Caco-2 (cell line): ENCODE results near the gene TMEM150C. TPM values are rescaled to one million over a fixed set of nuclear protein-coding genes. Genes with fewer than 3 reads are reported as not detected.

Source experiments
- BruUV-seq: library from RNA; stranded (reverse); fragments of 400-500 nt; replicated peaks from 2 replicates; lab custom pipeline; 2021; lab: Mats Ljungman, UMichigan
- CTCF ChIA-PET: fragments of 300-600 bp; sonication (Branson Sonifier 250); formaldehyde crosslinking; loops from one replicate; lab custom pipeline; 2022; ENCODE audit warnings: antibody characterized with exemption; lab: Charles Lee
- POLR2A ChIA-PET: fragments of 300-600 bp; sonication (Branson Sonifier 250); formaldehyde crosslinking; loops from one replicate; lab custom pipeline; 2022; ENCODE audit warnings: antibody characterized with exemption; lab: Charles Lee
- DNase-seq, 2 experiments: peaks; one replicate each; pipeline versions ENCODE4 v3.0.0 to v3.0.0-alpha.2; 2020 to 2022
- H3K27me3 ChIP-seq: replicated peaks from 2 replicates; pipeline ENCODE4 v1.6.0; 2011; ENCODE audit warnings: low read length; ENCODE audit not compliant: control insufficient read depth, insufficient read depth
- H3K36me3 ChIP-seq: 2 replicates; pipeline ENCODE4 v1.5.1; 2011; ENCODE audit warnings: low read length; ENCODE audit not compliant: control insufficient read depth, insufficient read depth
- H3K4me1 ChIP-seq: fragments of 250-450 bp; sonication (Bioruptor Pico); 2 replicates; pipeline ENCODE4 v1.5.1; 2020; ENCODE audit warnings: mild to moderate bottlenecking
- H3K4me3 ChIP-seq: 2 replicates; pipeline ENCODE4 v1.5.1; 2011; ENCODE audit warnings: low read depth, mild to moderate bottlenecking, control low read depth, low read length
- H3K9me3 ChIP-seq: fragments of 250-450 bp; sonication (Bioruptor Pico); 2 replicates; pipeline ENCODE4 v1.5.1; 2020; ENCODE audit warnings: mild to moderate bottlenecking, moderate library complexity
- H3K27ac Mint-ChIP-seq: one replicate; pipeline ENCODE4 v1.8.0; 2022; ENCODE audit warnings: mixed read lengths; ENCODE audit not compliant: unreplicated experiment
- H3K27me3 Mint-ChIP-seq: one replicate; pipeline ENCODE4 v1.8.0; 2022; ENCODE audit warnings: mixed read lengths; ENCODE audit not compliant: insufficient read depth, unreplicated experiment
- H3K36me3 Mint-ChIP-seq: one replicate; pipeline ENCODE4 v1.8.0; 2022; ENCODE audit warnings: mild to moderate bottlenecking, mixed read lengths; ENCODE audit not compliant: insufficient read depth, unreplicated experiment
- H3K4me1 Mint-ChIP-seq: one replicate; pipeline ENCODE4 v1.8.0; 2022; ENCODE audit warnings: low read depth, mixed read lengths; ENCODE audit not compliant: unreplicated experiment
- H3K4me3 Mint-ChIP-seq: one replicate; pipeline ENCODE4 v1.8.0; 2022; ENCODE audit warnings: mild to moderate bottlenecking, moderate library complexity, mixed read lengths; ENCODE audit not compliant: unreplicated experiment
- H3K9me3 Mint-ChIP-seq: one replicate; pipeline ENCODE4 v1.8.0; 2022; ENCODE audit warnings: mixed read lengths; ENCODE audit not compliant: unreplicated experiment
- intact Hi-C: fragments of 100-400 bp; cut with micrococcal nuclease; formaldehyde crosslinking; loops from one replicate; pipeline ENCODE4 v1.10.0; 2022; ENCODE audit not compliant: unreplicated experiment
- total RNA-seq: library from RNA; stranded (reverse); gene quantifications from 2 replicates; pipeline ENCODE4 v1.2.3, GENCODE V29; 2022
- TF ChIP-seq, protein P1 (sequence below), 2 experiments: fragments of 200-600 bp in 1 of 2; IDR thresholded peaks; 1 replicate in 1 of 2; 2 replicates in 1 of 2; pipeline versions ENCODE4 v1.5.1 to v1.8.0; 2011 to 2022; ENCODE audit warnings: antibody characterized with exemption in 1 of 2, control low read depth in 1 of 2, inconsistent platforms in 1 of 2, low read depth in 1 of 2, low read length in 1 of 2, mild to moderate bottlenecking in 1 of 2, moderate library complexity in 1 of 2; ENCODE audit not compliant: insufficient read depth in 1 of 2, severe bottlenecking in 1 of 2, unreplicated experiment in 1 of 2

TMEM150C gene
- total RNA-seq, 1 experiment from 2014 or later, result 5.7 TPM

- TF ChIP-seq, protein P1, sequence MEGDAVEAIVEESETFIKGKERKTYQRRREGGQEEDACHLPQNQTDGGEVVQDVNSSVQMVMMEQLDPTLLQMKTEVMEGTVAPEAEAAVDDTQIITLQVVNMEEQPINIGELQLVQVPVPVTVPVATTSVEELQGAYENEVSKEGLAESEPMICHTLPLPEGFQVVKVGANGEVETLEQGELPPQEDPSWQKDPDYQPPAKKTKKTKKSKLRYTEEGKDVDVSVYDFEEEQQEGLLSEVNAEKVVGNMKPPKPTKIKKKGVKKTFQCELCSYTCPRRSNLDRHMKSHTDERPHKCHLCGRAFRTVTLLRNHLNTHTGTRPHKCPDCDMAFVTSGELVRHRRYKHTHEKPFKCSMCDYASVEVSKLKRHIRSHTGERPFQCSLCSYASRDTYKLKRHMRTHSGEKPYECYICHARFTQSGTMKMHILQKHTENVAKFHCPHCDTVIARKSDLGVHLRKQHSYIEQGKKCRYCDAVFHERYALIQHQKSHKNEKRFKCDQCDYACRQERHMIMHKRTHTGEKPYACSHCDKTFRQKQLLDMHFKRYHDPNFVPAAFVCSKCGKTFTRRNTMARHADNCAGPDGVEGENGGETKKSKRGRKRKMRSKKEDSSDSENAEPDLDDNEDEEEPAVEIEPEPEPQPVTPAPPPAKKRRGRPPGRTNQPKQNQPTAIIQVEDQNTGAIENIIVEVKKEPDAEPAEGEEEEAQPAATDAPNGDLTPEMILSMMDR (IDR thresholded peaks at IDR 0.05; ENCODE audit: insufficient read depth in 1 of 2, low read depth in 1 of 2, low read length in 1 of 2, severe bottlenecking in 1 of 2, unreplicated experiment in 1 of 2), result no peak
- H3K9me3 Mint-ChIP-seq, result no peaks in the 10 kb centered on the region
- ChIA-PET POLR2A (no interaction called here), CTCF (no interaction called here)
- H3K27me3 ChIP-seq, result no peaks in the 10 kb centered on the region
- H3K36me3 Mint-ChIP-seq, result no peaks in the 10 kb centered on the region
- no peak for DNase-seq
- H3K9me3 ChIP-seq, result no peaks in the 10 kb centered on the region
- H3K4me1 Mint-ChIP-seq, result peaks cover 6% of the 10 kb centered on the region
- no peak overlapping the region for H3K27ac Mint-ChIP-seq
- no peaks in the 10 kb centered on the region for H3K4me1 ChIP-seq
- H3K4me3 Mint-ChIP-seq, result no peak overlapping the region
- no peaks in the 10 kb centered on the region for H3K36me3 ChIP-seq
- intact Hi-C loops, result no loop called here
- BruUV-seq, result no TSS peak
- no peak overlapping the region for H3K4me3 ChIP-seq
- H3K27me3 Mint-ChIP-seq, result no peaks in the 10 kb centered on the region
Measured at GRCh38 chr4:82491251-82491960, 70.4 kb downstream of the TMEM150C start.

DNA sequence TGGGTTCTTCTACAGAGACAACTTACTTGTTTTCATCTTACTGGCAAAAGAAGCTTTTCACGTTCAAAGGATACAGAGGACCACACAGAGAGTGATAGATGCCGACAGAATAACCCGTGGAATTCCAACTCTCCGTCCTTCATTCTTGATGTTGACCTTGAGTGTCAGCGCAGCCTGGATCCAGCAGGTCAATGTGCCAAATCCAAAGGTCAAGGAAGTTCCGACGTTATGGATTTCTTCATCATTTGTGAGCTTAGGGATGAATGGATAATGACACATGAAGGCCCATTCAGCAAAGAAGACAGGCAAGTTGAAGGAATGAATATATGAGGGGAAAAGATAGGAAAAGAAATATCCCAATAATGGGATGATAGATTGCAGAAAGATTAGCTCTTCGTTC is 71.8 kb downstream of the TMEM150C start:
- H3K4me1 ChIP-seq, result no peaks in the 10 kb centered on the region
- CTCF ChIA-PET, result no interaction called here
- BruUV-seq, result no TSS peak
- Mint-ChIP-seq H3K27me3 (no peaks in the 10 kb centered on the region), H3K27ac (no peak overlapping the region), H3K36me3 (no peaks in the 10 kb centered on the region), H3K9me3 (no peaks in the 10 kb centered on the region), H3K4me1 (peaks cover 6% of the 10 kb centered on the region), H3K4me3 (no peak overlapping the region)
- DNase-seq, result no peak
- POLR2A ChIA-PET, result no interaction called here
- no peak overlapping the region for H3K4me3 ChIP-seq
- intact Hi-C loops, result no loop called here
- no peaks in the 10 kb centered on the region for H3K36me3 ChIP-seq
- no peaks in the 10 kb centered on the region for H3K27me3 ChIP-seq
- no peaks in the 10 kb centered on the region for H3K9me3 ChIP-seq
- TF ChIP-seq, protein P1 (IDR thresholded peaks at IDR 0.05; ENCODE audit: insufficient read depth in 1 of 2, low read depth in 1 of 2, low read length in 1 of 2, severe bottlenecking in 1 of 2, unreplicated experiment in 1 of 2), result no peak

DNA sequence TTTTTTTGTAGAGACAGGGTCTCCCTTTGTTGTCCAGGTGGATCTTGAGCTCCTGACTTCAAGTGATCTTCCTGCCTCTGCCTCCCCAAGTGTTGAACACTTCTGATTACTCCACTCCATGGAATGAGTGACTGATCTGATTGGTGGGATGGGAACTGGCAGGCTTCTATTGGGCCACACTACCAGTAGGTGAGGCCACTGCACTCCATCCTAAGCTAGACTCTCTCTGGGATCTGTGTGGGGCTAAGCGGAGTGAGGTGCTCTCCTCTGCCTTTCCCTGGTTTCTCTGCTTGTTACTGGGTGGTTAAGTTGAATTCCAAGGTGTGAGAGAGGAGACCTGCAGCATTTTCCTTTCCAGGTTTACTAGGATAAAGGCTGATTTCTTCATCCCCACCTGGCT is 72.7 kb downstream of the TMEM150C start:
- H3K9me3 ChIP-seq, result no peaks in the 10 kb centered on the region
- no peaks in the 10 kb centered on the region for H3K27me3 ChIP-seq
- H3K36me3 ChIP-seq, result no peaks in the 10 kb centered on the region
- Mint-ChIP-seq H3K4me1 (peaks cover 6% of the 10 kb centered on the region), H3K36me3 (no peaks in the 10 kb centered on the region), H3K27ac (no peak overlapping the region), H3K9me3 (no peaks in the 10 kb centered on the region), H3K27me3 (no peaks in the 10 kb centered on the region), H3K4me3 (no peak overlapping the region)
- no peak for DNase-seq
- CTCF ChIA-PET, result no interaction called here
- TF ChIP-seq, protein P1 (IDR thresholded peaks at IDR 0.05; ENCODE audit: insufficient read depth in 1 of 2, low read depth in 1 of 2, low read length in 1 of 2, severe bottlenecking in 1 of 2, unreplicated experiment in 1 of 2), result no peak
- H3K4me3 ChIP-seq, result no peak overlapping the region
- no peaks in the 10 kb centered on the region for H3K4me1 ChIP-seq
- POLR2A ChIA-PET, result no interaction called here
- BruUV-seq, result no TSS peak
- intact Hi-C loops, result no loop called here
